Transverse colon (tissue), 4 donors: ENCODE measurements around the gene GRIN3B.

Experiments
- CTCF ChIP-seq, 5 experiments: fragments of 200-600 bp in 3 of 5; fragments of 450-650 bp in 2 of 5; sonication (generic) in 3 of 5; IDR thresholded peaks; 1 replicate in 2 of 5; 2 replicates in 3 of 5; pipeline ENCODE4 v1.5.1; 2016 to 2017; ENCODE audit warnings: antibody characterized with exemption in 5 of 5, inconsistent platforms in 3 of 5, mild to moderate bottlenecking in 2 of 5, moderate library complexity in 1 of 5
- POLR2A ChIP-seq: fragments of 450-650 bp; IDR thresholded peaks from one replicate; pipeline ENCODE4 v1.6.1; 2016; ENCODE audit warnings: antibody characterized with exemption, mild to moderate bottlenecking, moderate library complexity
- POLR2AphosphoS5 ChIP-seq, 3 donors: sonication (generic); formaldehyde crosslinking; IDR thresholded peaks; one replicate each; pipeline ENCODE4 v1.6.1; 2016; ENCODE audit warnings: antibody characterized with exemption in 3 of 3

- no peak for TF ChIP-seq POLR2A
- TF ChIP-seq POLR2AphosphoS5 (IDR thresholded peaks at IDR 0.05) = no peak
- TF ChIP-seq CTCF (IDR thresholded peaks at IDR 0.05) = no peak
Measured at GRCh38 chr19:1011831-1012333, 11.7 kb downstream of the GRIN3B start.
